K562 (cell line): Measurements from ENCODE around the gene VPS4A. TPM values are rescaled to one million over a fixed set of nuclear protein-coding genes. Genes with fewer than 3 reads are reported as not detected.
A peak's percentile ranks its signal among the peaks of the same experiment; 100 is the strongest.

Experiments
- ARID3A ChIP-seq: IDR thresholded peaks from 2 replicates; pipeline ENCODE4 v1.6.1; 2012; ENCODE audit warnings: low read depth, low read length, improper control_type of control experiment, borderline replicate concordance
- CEBPZ ChIP-seq: fragments of 150-350 bp; IDR thresholded peaks from 2 replicates; pipeline ENCODE4 v1.6.1; 2014; ENCODE audit warnings: low read depth, mild to moderate bottlenecking, low read length, borderline replicate concordance
- CREB3L1 ChIP-seq: fragments of 450-650 bp; IDR thresholded peaks from 2 replicates; pipeline ENCODE4 v1.6.1; 2014; ENCODE audit warnings: low read depth, mild to moderate bottlenecking, moderate library complexity, borderline replicate concordance
- CUX1 ChIP-seq: fragments of 200-800 bp; sonication (Bioruptor generic); IDR thresholded peaks from 2 replicates; pipeline ENCODE4 v1.6.1; 2016; ENCODE audit warnings: missing genetic modification characterization, missing compliant biosample characterization
- KLF6 ChIP-seq: fragments of 250-450 bp; sonication (Bioruptor Pico); IDR thresholded peaks from 2 replicates; pipeline ENCODE4 v1.4.0; 2020; ENCODE audit warnings: mild to moderate bottlenecking, moderate library complexity, borderline replicate concordance
- MCM7 ChIP-seq, 2 experiments: fragments of 450-650 bp; IDR thresholded peaks; 2 replicates each; pipeline ENCODE4 v1.6.1; 2016 to 2018
- MYNN ChIP-seq, 2 experiments: sonication (generic); formaldehyde crosslinking in 1 of 2; IDR thresholded peaks; 2 replicates each; pipeline versions ENCODE4 v1.5.0 to v1.6.1; 2016 to 2020; ENCODE audit warnings: antibody characterized with exemption in 1 of 2, missing genetic modification reagents in 1 of 2
- NR1H2 ChIP-seq: sonication (generic); formaldehyde crosslinking; IDR thresholded peaks from 2 replicates; pipeline ENCODE4 v1.4.0; 2020; ENCODE audit warnings: mild to moderate bottlenecking, missing genetic modification reagents
- OTX1 ChIP-seq: fragments of 450-650 bp; formaldehyde crosslinking; IDR thresholded peaks from 2 replicates; pipeline ENCODE4 v1.4.0; 2022; ENCODE audit warnings: mild to moderate bottlenecking
- TAL1 ChIP-seq: fragments of 450-650 bp; IDR thresholded peaks from 2 replicates; pipeline ENCODE4 v1.6.1; 2016; ENCODE audit warnings: mild to moderate bottlenecking
- ZBTB9 ChIP-seq: fragments of 450-650 bp; formaldehyde crosslinking; IDR thresholded peaks from 2 replicates; pipeline ENCODE4 v1.4.0; 2020; ENCODE audit warnings: mild to moderate bottlenecking, moderate library complexity
- ZNF140 ChIP-seq: fragments of 250-450 bp; sonication (Bioruptor Pico); IDR thresholded peaks from 2 replicates; pipeline ENCODE4 v1.8.0; 2021; ENCODE audit warnings: moderate library complexity, mild to moderate bottlenecking, inconsistent platforms
- ZNF79 ChIP-seq: fragments of 250-450 bp; sonication (Bioruptor Pico); IDR thresholded peaks from 2 replicates; pipeline ENCODE4 v1.4.0; 2020; ENCODE audit warnings: low read depth, mild to moderate bottlenecking, moderate library complexity
- polyA plus RNA-seq, 8 experiments: library from polyadenylated mRNA; depleted of rRNA in 4 of 8; stranded (reverse) in 5 of 8; unstranded in 3 of 8; fragments of >200 nt; fragmentation: Nextera tagmentation in 2 of 8; fragmentation: Illumina TruSeq in 1 of 8; extraction: Ambion mirVana in 2 of 8; extraction: Trizol in 1 of 8; gene quantifications; 2 replicates each; pipeline versions ENCODE4 v1.2.1 to v1.2.3, GENCODE V29; 2011 to 2014; ENCODE audit warnings: inconsistent platforms in 1 of 8, missing spikeins in 1 of 8
- total RNA-seq, 7 experiments: library from RNA; depleted of rRNA in 6 of 7; stranded (reverse); fragments of >200 nt in 6 of 7; fragmentation: Illumina TruSeq in 2 of 7; extraction: Trizol in 2 of 7; gene quantifications; 2 replicates each; pipeline versions ENCODE4 v1.2.1 to v1.2.3, GENCODE V29; 2011 to 2021; ENCODE audit warnings: low replicate concordance in 1 of 7

Gene VPS4A
- total and polyA plus RNA-seq, 9 of the 15 experiments (the other 6 are each of a cell fraction or from before 2014, with no cell fraction given) = 7.6 to 45.4 (median 29.9) TPM

GRCh38 chr16:69330286-69331109 lies 19.3 kb downstream of the VPS4A start, which contains the start of gene PDF (continued):
- TF ChIP-seq ARID3A (no peak), ZBTB9 (CRISPR knock-in tag) (0 out of 2 replicates have a peak, but pooled peaks have one; percentile 71), NR1H2 (CRISPR knock-in tag) (no peak), TAL1 (no peak), MYNN (IDR thresholded peaks at IDR 0.05) (0 out of 2 replicates have a peak, but pooled peaks have one; percentile 24), MYNN (CRISPR knock-in tag; IDR thresholded peaks at IDR 0.05) (no peak), CREB3L1 (peak; percentile 67), ZNF79 (CRISPR knock-in tag) (no peak), CEBPZ (no peak), MCM7 (IDR thresholded peaks at IDR 0.05) (no peak), ZNF140 (CRISPR knock-in tag) (no peak), CUX1 (CRISPR knock-in tag) (no peak), OTX1 (CRISPR knock-in tag) (no peak), KLF6 (CRISPR knock-in tag) (no peak)
